ENCODE measurements around the gene ANKRD13B. TPM values are rescaled to one million over a fixed set of nuclear protein-coding genes. Genes with fewer than 3 reads are reported as not detected.

The ANKRD13B gene
- polyA plus RNA-seq, 1 donor (not counting 4 experiments of a cell fraction or from before 2014, with no cell fraction given): 3.7 TPM

DNA sequence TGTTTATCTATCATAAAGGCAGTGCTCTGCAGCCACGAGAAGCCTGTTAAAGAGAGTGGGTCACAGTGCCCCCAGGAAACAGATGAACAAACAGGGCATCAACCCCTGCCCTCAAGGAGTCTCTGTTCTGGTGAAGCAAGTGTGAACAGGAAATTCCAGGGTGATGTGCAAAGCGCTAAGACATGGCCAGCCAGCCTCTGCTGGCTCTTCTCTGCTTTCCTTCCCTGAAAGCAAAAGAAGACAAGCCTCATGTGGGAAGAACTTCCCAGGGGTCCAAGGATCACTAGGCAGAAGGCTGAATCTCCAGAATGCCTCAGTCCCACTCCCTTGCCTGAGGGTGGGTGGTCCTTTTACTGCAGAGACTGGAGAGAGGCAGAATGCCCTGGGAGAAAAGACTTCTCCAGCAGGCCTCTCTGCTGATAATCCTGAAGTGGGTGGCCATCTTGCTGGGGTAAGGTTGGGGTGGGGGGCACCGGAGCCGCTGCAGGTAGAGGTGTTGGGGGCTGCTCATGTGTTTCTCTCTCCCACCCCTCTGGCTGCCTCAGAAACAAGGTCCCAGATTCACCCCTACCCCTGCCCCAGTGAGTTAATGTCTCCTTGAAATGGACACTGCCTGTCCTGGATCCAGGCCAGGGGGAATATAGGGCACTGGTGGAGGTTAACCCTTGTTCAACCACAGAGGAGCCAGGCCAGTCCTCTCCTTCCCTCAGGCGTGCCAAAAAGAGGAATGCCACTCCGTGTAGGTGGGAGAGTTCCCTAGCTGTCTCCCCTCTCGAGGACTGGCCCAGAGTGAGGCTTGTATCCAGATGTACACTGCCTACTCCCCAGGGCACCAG is 2.4 kb downstream of the ANKRD13B start:
- Histone ChIP-seq H3K4me1 (ENCODE audit: control insufficient read depth, extremely low read depth, insufficient read depth, low read length) (peaks cover 39% of the 10 kb centered on the region), H4K20me1 (ENCODE audit: control insufficient read depth, extremely low read depth, insufficient read depth, low read length) (no peaks in the 10 kb centered on the region), H3K4me2 (ENCODE audit: control insufficient read depth, extremely low read depth, insufficient read depth, low read depth, low read length) (peak overlapping the region; percentile 13), H3K27ac (ENCODE audit: control insufficient read depth, insufficient read depth, low read length) (no peak overlapping the region), H2AFZ (ENCODE audit: control insufficient read depth, low read length) (no peak overlapping the region), H3K9me3 (ENCODE audit: control insufficient read depth, low read depth, low read length) (no peaks in the 10 kb centered on the region), H3K36me3 (ENCODE audit: control insufficient read depth in 2 of 2, extremely low read depth in 1 of 2, insufficient read depth in 2 of 2, low read length in 2 of 2) (no peaks in the 10 kb centered on the region), H3K27me3 (ENCODE audit: control insufficient read depth, extremely low read depth, insufficient read depth, low read length) (no peaks in the 10 kb centered on the region), H3K9me1 (ENCODE audit: control insufficient read depth, extremely low read depth, insufficient read depth, low read length) (no peaks in the 10 kb centered on the region), H3K4me3 (ENCODE audit: control insufficient read depth in 2 of 3, extremely low read depth in 1 of 3, insufficient read depth in 2 of 3, low read depth in 1 of 3, low read length in 3 of 3) (no peak overlapping the region), H3K79me2 (ENCODE audit: control insufficient read depth, insufficient read depth, low read length) (peaks cover 21% of the 10 kb centered on the region), H3K9ac (ENCODE audit: control insufficient read depth, extremely low read depth, insufficient read depth, low read length) (no peak overlapping the region)
- TF ChIP-seq EZH2 (IDR thresholded peaks at IDR 0.05; ENCODE audit: low read length): no peak
- TF ChIP-seq, protein P1, sequence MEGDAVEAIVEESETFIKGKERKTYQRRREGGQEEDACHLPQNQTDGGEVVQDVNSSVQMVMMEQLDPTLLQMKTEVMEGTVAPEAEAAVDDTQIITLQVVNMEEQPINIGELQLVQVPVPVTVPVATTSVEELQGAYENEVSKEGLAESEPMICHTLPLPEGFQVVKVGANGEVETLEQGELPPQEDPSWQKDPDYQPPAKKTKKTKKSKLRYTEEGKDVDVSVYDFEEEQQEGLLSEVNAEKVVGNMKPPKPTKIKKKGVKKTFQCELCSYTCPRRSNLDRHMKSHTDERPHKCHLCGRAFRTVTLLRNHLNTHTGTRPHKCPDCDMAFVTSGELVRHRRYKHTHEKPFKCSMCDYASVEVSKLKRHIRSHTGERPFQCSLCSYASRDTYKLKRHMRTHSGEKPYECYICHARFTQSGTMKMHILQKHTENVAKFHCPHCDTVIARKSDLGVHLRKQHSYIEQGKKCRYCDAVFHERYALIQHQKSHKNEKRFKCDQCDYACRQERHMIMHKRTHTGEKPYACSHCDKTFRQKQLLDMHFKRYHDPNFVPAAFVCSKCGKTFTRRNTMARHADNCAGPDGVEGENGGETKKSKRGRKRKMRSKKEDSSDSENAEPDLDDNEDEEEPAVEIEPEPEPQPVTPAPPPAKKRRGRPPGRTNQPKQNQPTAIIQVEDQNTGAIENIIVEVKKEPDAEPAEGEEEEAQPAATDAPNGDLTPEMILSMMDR (optimal IDR thresholded peaks at IDR 0.05 in 1 of 3, IDR thresholded peaks at IDR 0.05 in 1 of 3, conservative IDR thresholded peaks at IDR 0.05 in 1 of 3; ENCODE audit: extremely low read depth in 1 of 3, insufficient read depth in 2 of 3, low read length in 3 of 3): no peak
- dilution Hi-C loops (cut with MboI; ENCODE audit: extremely low pct_ligation_motif_present, low sequenced_read_pairs): no loop called here
- DNase-seq (ENCODE audit: low read depth, low spot score) (no peak), FAIRE-seq (peak; percentile 29)

DNA sequence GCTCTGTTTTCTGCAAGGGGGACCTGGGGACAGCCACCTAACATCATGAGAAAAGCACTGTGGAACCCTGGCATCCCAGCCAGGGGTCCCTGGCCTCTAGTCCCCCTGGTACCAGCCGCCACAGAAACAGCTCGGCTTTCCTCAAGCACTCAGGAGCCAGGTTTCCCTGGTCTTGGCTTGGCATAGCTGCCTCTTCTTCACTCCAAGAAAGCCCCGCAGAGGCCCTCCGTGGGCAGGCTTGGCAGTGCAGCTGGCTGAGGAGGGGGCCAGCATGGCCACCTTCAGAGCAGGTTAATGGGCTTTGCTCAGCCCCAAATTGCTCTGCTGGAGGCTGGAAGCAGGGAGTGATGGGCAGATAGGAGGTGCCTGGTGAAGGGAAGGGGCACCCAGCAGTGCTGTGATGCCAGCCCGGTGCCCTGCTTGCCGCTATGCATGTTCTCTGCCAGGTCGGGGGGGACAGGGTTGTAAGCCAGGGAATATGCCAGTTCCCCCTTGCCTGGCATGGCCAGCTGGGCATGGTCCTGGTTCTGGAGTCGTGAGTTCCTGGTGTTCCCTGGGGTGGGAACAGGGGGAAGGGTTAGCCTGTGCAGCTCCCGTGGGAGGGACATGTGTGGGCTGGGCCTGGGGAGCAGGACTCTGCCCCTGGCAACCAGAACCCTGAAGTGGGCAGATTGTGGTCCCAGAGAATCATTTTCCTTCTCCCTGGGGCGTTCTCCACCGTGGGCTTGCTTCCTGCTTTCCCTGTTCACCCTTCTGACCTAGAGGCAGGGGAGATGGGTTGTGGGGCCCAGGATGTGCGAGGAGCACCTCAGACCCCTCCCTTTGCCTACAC is 3.2 kb downstream of the ANKRD13B start:
- TF ChIP-seq, protein P1 (optimal IDR thresholded peaks at IDR 0.05 in 1 of 3, IDR thresholded peaks at IDR 0.05 in 1 of 3, conservative IDR thresholded peaks at IDR 0.05 in 1 of 3; ENCODE audit: extremely low read depth in 1 of 3, insufficient read depth in 2 of 3, low read length in 3 of 3): no peak
- TF ChIP-seq EZH2 (IDR thresholded peaks at IDR 0.05; ENCODE audit: low read length): no peak
- no peak for FAIRE-seq
- no peak overlapping the region for H3K4me2 ChIP-seq (ENCODE audit: control insufficient read depth, extremely low read depth, insufficient read depth, low read depth, low read length)

More for the DNA sequence above, 3.2 kb downstream of the ANKRD13B start:
- Histone ChIP-seq H3K36me3 (ENCODE audit: control insufficient read depth in 2 of 2, extremely low read depth in 1 of 2, insufficient read depth in 2 of 2, low read length in 2 of 2) (no peaks in the 10 kb centered on the region), H2AFZ (ENCODE audit: control insufficient read depth, low read length) (no peak overlapping the region), H3K4me1 (ENCODE audit: control insufficient read depth, extremely low read depth, insufficient read depth, low read length) (peaks cover 30% of the 10 kb centered on the region), H3K27ac (ENCODE audit: control insufficient read depth, insufficient read depth, low read length) (no peak overlapping the region), H4K20me1 (ENCODE audit: control insufficient read depth, extremely low read depth, insufficient read depth, low read length) (no peaks in the 10 kb centered on the region), H3K9me3 (ENCODE audit: control insufficient read depth, low read depth, low read length) (no peaks in the 10 kb centered on the region), H3K9me1 (ENCODE audit: control insufficient read depth, extremely low read depth, insufficient read depth, low read length) (no peaks in the 10 kb centered on the region), H3K79me2 (ENCODE audit: control insufficient read depth, insufficient read depth, low read length) (peaks cover 21% of the 10 kb centered on the region), H3K4me3 (ENCODE audit: control insufficient read depth in 2 of 3, extremely low read depth in 1 of 3, insufficient read depth in 2 of 3, low read depth in 1 of 3, low read length in 3 of 3) (no peak overlapping the region), H3K9ac (ENCODE audit: control insufficient read depth, extremely low read depth, insufficient read depth, low read length) (no peak overlapping the region), H3K27me3 (ENCODE audit: control insufficient read depth, extremely low read depth, insufficient read depth, low read length) (no peaks in the 10 kb centered on the region)
- DNase-seq (ENCODE audit: low read depth, low spot score): no peak
- dilution Hi-C loops (cut with MboI; ENCODE audit: extremely low pct_ligation_motif_present, low sequenced_read_pairs): no loop called here
